Caco-2 (cell line): ENCODE data around the gene PDIA5. TPM values are rescaled to one million over a fixed set of nuclear protein-coding genes. Genes with fewer than 3 reads are reported as not detected.

Experiments used
- BruUV-seq: library from RNA; stranded (reverse); fragments of 400-500 nt; replicated peaks from 2 replicates; lab custom pipeline; 2021; lab: Mats Ljungman, UMichigan
- CTCF ChIA-PET: fragments of 300-600 bp; sonication (Branson Sonifier 250); formaldehyde crosslinking; loops from one replicate; lab custom pipeline; 2022; ENCODE audit warnings: antibody characterized with exemption; lab: Charles Lee
- POLR2A ChIA-PET: fragments of 300-600 bp; sonication (Branson Sonifier 250); formaldehyde crosslinking; loops from one replicate; lab custom pipeline; 2022; ENCODE audit warnings: antibody characterized with exemption; lab: Charles Lee
- DNase-seq, 2 experiments: peaks; one replicate each; pipeline versions ENCODE4 v3.0.0 to v3.0.0-alpha.2; 2020 to 2022
- H3K27me3 ChIP-seq: replicated peaks from 2 replicates; pipeline ENCODE4 v1.6.0; 2011; ENCODE audit warnings: low read length; ENCODE audit not compliant: control insufficient read depth, insufficient read depth
- H3K36me3 ChIP-seq: 2 replicates; pipeline ENCODE4 v1.5.1; 2011; ENCODE audit warnings: low read length; ENCODE audit not compliant: control insufficient read depth, insufficient read depth
- H3K4me1 ChIP-seq: fragments of 250-450 bp; sonication (Bioruptor Pico); 2 replicates; pipeline ENCODE4 v1.5.1; 2020; ENCODE audit warnings: mild to moderate bottlenecking
- H3K4me3 ChIP-seq: 2 replicates; pipeline ENCODE4 v1.5.1; 2011; ENCODE audit warnings: low read depth, mild to moderate bottlenecking, control low read depth, low read length
- H3K9me3 ChIP-seq: fragments of 250-450 bp; sonication (Bioruptor Pico); 2 replicates; pipeline ENCODE4 v1.5.1; 2020; ENCODE audit warnings: mild to moderate bottlenecking, moderate library complexity
- H3K27ac Mint-ChIP-seq: one replicate; pipeline ENCODE4 v1.8.0; 2022; ENCODE audit warnings: mixed read lengths; ENCODE audit not compliant: unreplicated experiment
- H3K27me3 Mint-ChIP-seq: one replicate; pipeline ENCODE4 v1.8.0; 2022; ENCODE audit warnings: mixed read lengths; ENCODE audit not compliant: insufficient read depth, unreplicated experiment
- H3K36me3 Mint-ChIP-seq: one replicate; pipeline ENCODE4 v1.8.0; 2022; ENCODE audit warnings: mild to moderate bottlenecking, mixed read lengths; ENCODE audit not compliant: insufficient read depth, unreplicated experiment
- H3K4me1 Mint-ChIP-seq: one replicate; pipeline ENCODE4 v1.8.0; 2022; ENCODE audit warnings: low read depth, mixed read lengths; ENCODE audit not compliant: unreplicated experiment
- H3K4me3 Mint-ChIP-seq: one replicate; pipeline ENCODE4 v1.8.0; 2022; ENCODE audit warnings: mild to moderate bottlenecking, moderate library complexity, mixed read lengths; ENCODE audit not compliant: unreplicated experiment
- H3K9me3 Mint-ChIP-seq: one replicate; pipeline ENCODE4 v1.8.0; 2022; ENCODE audit warnings: mixed read lengths; ENCODE audit not compliant: unreplicated experiment
- CTCF ChIP-seq, 2 experiments: fragments of 200-600 bp in 1 of 2; IDR thresholded peaks; 1 replicate in 1 of 2; 2 replicates in 1 of 2; pipeline versions ENCODE4 v1.5.1 to v1.8.0; 2011 to 2022; ENCODE audit warnings: antibody characterized with exemption in 1 of 2, control low read depth in 1 of 2, inconsistent platforms in 1 of 2, low read depth in 1 of 2, low read length in 1 of 2, mild to moderate bottlenecking in 1 of 2, moderate library complexity in 1 of 2; ENCODE audit not compliant: insufficient read depth in 1 of 2, severe bottlenecking in 1 of 2, unreplicated experiment in 1 of 2
- intact Hi-C: fragments of 100-400 bp; cut with micrococcal nuclease; formaldehyde crosslinking; loops from one replicate; pipeline ENCODE4 v1.10.0; 2022; ENCODE audit not compliant: unreplicated experiment
- total RNA-seq: library from RNA; stranded (reverse); gene quantifications from 2 replicates; pipeline ENCODE4 v1.2.3, GENCODE V29; 2022

The PDIA5 gene
- total RNA-seq, 1 experiment from 2014 or later = 48.2 TPM

GRCh38 chr3:123194552-123194951 lies 127.7 kb downstream of the PDIA5 start:
- CTCF ChIA-PET = interaction anchor here (0.7 kb wide), 1 partner anchor 13 kb away, joined by 3 read pairs; no protein-coding TSS in a partner anchor

GRCh38 chr3:123198372-123198771 lies 131.5 kb downstream of the PDIA5 start:
- TF ChIP-seq CTCF (IDR thresholded peaks at IDR 0.05; ENCODE audit: insufficient read depth in 1 of 2, low read depth in 1 of 2, low read length in 1 of 2, severe bottlenecking in 1 of 2, unreplicated experiment in 1 of 2) = no peak
- Mint-ChIP-seq H3K36me3 (peaks cover 13% of the 10 kb centered on the region), H3K4me3 (no peak overlapping the region), H3K27ac (no peak overlapping the region), H3K4me1 (peaks cover 11% of the 10 kb centered on the region), H3K9me3 (peaks cover 10% of the 10 kb centered on the region), H3K27me3 (no peaks in the 10 kb centered on the region)
- H3K9me3 ChIP-seq = no peaks in the 10 kb centered on the region
- no peak overlapping the region for H3K4me3 ChIP-seq
- ChIA-PET POLR2A (no interaction called here), CTCF (no interaction called here)
- intact Hi-C loops = no loop called here
- peaks cover 10% of the 10 kb centered on the region for H3K4me1 ChIP-seq
- DNase-seq = no peak
- no peaks in the 10 kb centered on the region for H3K36me3 ChIP-seq
- no peaks in the 10 kb centered on the region for H3K27me3 ChIP-seq
- no TSS peak for BruUV-seq

More at GRCh38 chr3:123194552-123194951, 127.7 kb downstream of the PDIA5 start:
- Mint-ChIP-seq H3K36me3 (no peaks in the 10 kb centered on the region), H3K4me1 (no peaks in the 10 kb centered on the region), H3K4me3 (no peak overlapping the region), H3K27me3 (no peaks in the 10 kb centered on the region), H3K9me3 (peaks cover 10% of the 10 kb centered on the region), H3K27ac (no peak overlapping the region)
- peak; percentile 47 to 53 for DNase-seq
- H3K27me3 ChIP-seq = no peaks in the 10 kb centered on the region
- intact Hi-C loops = no loop called here
- no peaks in the 10 kb centered on the region for H3K36me3 ChIP-seq
- peak; percentile 49 to 58 for TF ChIP-seq CTCF (IDR thresholded peaks at IDR 0.05; ENCODE audit: insufficient read depth in 1 of 2, low read depth in 1 of 2, low read length in 1 of 2, severe bottlenecking in 1 of 2, unreplicated experiment in 1 of 2)
- H3K4me3 ChIP-seq = no peak overlapping the region
- no TSS peak for BruUV-seq
- no peaks in the 10 kb centered on the region for H3K9me3 ChIP-seq
- POLR2A ChIA-PET = no interaction called here
- H3K4me1 ChIP-seq = no peaks in the 10 kb centered on the region

GRCh38 chr3:123201223-123201556 lies 134.4 kb downstream of the PDIA5 start:
- peak overlapping the region; percentile 99 for H3K4me3 ChIP-seq
- CTCF ChIA-PET = interaction anchor here (1.0 to 1.1 kb wide), 2 partner anchors 150 to 173 kb away, joined by 3 to 5 read pairs; no protein-coding TSS in a partner anchor
- no peak for DNase-seq

More at GRCh38 chr3:123201223-123201556, 134.4 kb downstream of the PDIA5 start:
- no peaks in the 10 kb centered on the region for H3K36me3 ChIP-seq
- peak overlapping the region; percentile 94 for H3K4me3 Mint-ChIP-seq
- peak overlapping the region; percentile 93 for H3K27ac Mint-ChIP-seq
- H3K36me3 Mint-ChIP-seq = peaks cover 13% of the 10 kb centered on the region
- no peak for TF ChIP-seq CTCF (IDR thresholded peaks at IDR 0.05; ENCODE audit: insufficient read depth in 1 of 2, low read depth in 1 of 2, low read length in 1 of 2, severe bottlenecking in 1 of 2, unreplicated experiment in 1 of 2)
- intact Hi-C loops = no loop called here
- POLR2A ChIA-PET = interaction anchor here (0.6 to 1.3 kb wide), 6 partner anchors 16 to 408 kb away, joined by 3 to 7 read pairs (median 4); partner anchors contain the start of genes HSPBAP1 and PDIA5
- no peaks in the 10 kb centered on the region for H3K27me3 Mint-ChIP-seq
- H3K9me3 ChIP-seq = no peaks in the 10 kb centered on the region
- H3K27me3 ChIP-seq = no peaks in the 10 kb centered on the region
- peaks cover 10% of the 10 kb centered on the region for H3K4me1 ChIP-seq
- H3K4me1 Mint-ChIP-seq = peaks cover 11% of the 10 kb centered on the region
- TSS peak; percentile 95 for BruUV-seq
- peaks cover 10% of the 10 kb centered on the region for H3K9me3 Mint-ChIP-seq
